ENCODE measurements around the gene PSMB8.

- TF ChIP-seq CTCF (IDR thresholded peaks at IDR 0.05) (no peak), EP300 (IDR thresholded peaks at IDR 0.05) (no peak)
Measured at GRCh38 chr6:32830017-32830416, 13.8 kb downstream of the PSMB8 start.

Data from sigmoid colon (tissue), 4 donors.